22Rv1 (cell line): ENCODE results near the gene MEPCE.

Experiments used
- ZFX ChIP-seq: fragments of 450-650 bp; IDR thresholded peaks from 2 replicates; pipeline ENCODE4 v1.6.1; 2017; ENCODE audit warnings: antibody characterized with exemption, borderline replicate concordance
- TF ChIP-seq, protein P1 (sequence below): fragments of 450-650 bp; IDR thresholded peaks from 2 replicates; pipeline ENCODE4 v1.5.1; 2017; ENCODE audit warnings: mild to moderate bottlenecking

DNA sequence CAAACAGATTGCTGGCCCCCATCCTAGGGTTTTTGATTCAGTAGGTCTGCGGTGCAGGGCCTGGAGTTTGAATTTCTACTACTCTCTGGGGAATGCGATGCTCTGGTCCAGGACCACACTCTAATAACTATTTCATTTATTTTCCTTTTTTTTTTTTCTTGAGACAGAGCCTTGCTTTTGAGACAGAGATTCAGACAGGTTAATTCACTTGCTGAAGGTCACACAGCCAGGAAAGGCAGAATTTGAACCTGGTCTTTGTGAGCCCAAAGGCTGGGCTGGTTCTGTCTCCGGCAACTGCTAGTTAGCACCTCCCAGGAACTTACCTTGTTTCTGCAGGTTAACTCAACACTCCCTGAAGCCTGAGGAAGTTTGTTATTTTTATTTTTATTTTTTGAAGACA is 22.9 kb downstream of the MEPCE start:
- TF ChIP-seq, protein P1, sequence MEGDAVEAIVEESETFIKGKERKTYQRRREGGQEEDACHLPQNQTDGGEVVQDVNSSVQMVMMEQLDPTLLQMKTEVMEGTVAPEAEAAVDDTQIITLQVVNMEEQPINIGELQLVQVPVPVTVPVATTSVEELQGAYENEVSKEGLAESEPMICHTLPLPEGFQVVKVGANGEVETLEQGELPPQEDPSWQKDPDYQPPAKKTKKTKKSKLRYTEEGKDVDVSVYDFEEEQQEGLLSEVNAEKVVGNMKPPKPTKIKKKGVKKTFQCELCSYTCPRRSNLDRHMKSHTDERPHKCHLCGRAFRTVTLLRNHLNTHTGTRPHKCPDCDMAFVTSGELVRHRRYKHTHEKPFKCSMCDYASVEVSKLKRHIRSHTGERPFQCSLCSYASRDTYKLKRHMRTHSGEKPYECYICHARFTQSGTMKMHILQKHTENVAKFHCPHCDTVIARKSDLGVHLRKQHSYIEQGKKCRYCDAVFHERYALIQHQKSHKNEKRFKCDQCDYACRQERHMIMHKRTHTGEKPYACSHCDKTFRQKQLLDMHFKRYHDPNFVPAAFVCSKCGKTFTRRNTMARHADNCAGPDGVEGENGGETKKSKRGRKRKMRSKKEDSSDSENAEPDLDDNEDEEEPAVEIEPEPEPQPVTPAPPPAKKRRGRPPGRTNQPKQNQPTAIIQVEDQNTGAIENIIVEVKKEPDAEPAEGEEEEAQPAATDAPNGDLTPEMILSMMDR = no peak
- TF ChIP-seq ZFX = no peak
